GM19468 (cell line): Measurements from ENCODE around the gene BCAS3.
A peak's percentile ranks its signal among the peaks of the same experiment; 100 is the strongest.
"Not testable (repeated sequence)": the region's sequence is repeated elsewhere in the genome, so short reads cannot be mapped to it uniquely, and the experiment has no call there.

Source experiments
- ATAC-seq: cut with Tn5 transposase; IDR thresholded peaks from one replicate; pipeline ENCODE4 v1.9.1; 2021; ENCODE audit warnings: mild to moderate bottlenecking, moderate library complexity, moderate number of reproducible peaks; ENCODE audit not compliant: unreplicated experiment; ENCODE audit errors: extremely low read depth

Gene BCAS3

DNA sequence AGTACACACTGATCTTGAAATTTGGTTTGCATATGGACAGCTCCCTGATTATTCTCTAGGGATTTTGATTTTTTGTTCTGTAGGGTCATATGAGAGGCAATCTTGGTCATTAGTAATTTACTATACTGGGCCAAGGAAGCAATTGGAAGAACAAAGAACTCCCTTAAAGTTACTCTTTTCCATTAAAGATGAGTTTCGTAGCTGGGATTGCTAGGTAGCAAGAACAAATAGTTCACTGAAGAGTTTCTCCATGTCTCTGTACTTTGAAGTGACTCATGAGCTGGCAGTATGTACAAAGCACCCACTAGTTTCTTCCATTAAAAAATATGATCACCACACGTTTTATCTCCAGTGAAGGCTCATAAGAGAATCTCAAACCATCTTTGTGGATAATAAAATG is 6.2 kb upstream of the BCAS3 start:
- ATAC-seq: no peak

DNA sequence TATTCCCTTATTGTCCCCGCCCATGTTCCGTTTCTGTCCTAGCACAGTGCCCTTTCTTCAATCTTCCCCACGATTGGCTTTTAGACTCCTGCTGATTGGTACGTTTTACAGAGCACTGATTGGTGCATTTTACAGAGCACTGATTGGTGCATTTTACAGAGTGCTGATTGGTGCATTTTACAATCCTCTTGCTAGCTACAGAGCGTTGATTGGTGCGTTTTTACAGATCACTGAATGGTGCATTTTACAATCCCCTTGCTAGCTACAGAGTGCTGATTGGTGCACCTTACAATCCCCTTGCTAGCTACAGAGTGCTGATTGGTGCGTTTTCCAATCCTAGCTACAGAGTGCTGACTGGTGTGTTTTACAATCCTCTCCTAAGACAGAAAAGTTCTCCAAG is 3.0 kb upstream of the BCAS3 start:
- not testable (repeated sequence) for ATAC-seq

DNA sequence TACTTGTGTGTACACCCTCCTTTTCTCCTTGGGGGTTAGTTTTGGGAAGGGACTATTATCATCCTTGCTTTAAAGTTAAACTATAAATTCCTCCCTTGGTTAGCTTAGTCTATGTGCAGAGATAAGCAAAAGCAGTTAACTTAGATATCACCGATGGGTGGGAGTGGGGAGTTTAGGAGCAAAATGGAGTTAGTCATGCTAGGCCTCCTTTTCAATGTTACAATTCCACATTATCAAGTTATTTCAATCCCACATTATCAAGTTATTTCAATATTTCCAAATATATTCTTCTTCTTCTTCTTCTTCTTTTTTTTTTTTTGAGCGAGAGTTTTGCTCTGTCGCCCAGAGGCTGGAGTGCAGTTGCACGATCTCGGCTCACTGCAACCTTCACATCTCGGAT is 1.7 kb upstream of the BCAS3 start:
- ATAC-seq: no peak

DNA sequence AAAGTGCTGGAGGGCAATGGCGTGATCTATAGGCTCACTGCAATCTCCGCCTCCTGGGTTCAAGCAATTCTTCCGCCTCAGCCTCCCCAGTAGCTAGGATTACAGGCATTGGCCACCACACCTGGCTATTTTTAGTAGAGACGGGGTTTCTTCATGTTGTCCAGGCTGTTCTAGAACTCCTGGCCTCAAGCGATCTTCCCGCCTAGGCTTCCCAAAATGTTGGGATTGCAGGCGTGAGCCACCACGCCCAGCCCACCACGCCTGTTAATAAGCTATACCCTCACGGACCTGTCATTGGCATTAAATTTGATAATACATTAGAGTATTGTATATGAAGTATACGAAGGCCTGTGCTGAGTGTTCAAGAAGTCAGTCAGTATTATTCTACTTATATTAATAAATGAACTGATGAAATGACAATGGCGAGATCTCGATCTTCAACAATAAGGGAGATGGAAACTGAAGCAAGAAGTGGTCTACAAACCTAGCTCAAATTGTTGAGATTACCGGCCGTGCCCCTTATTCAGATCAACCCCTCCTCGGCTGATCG is 818 bp upstream of the BCAS3 start:
- ATAC-seq: no peak

DNA sequence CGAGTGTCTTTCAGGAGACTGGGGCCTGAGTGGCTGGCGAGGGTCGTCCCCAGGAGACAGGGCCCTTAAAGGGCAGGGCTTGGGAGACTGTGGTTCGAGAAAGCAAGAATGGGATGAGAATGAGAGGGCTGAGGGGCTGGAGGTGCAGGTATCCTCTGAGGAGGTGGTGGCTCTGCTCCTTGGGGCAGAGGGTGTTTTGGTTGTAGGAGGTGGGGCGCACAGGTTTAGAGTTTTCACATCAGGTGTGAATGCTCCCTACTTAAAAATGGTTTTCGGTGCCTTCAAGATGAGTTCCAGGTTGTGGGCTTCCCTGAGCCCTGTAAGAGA is 430 bp downstream of the BCAS3 start:
- no peak for ATAC-seq

DNA sequence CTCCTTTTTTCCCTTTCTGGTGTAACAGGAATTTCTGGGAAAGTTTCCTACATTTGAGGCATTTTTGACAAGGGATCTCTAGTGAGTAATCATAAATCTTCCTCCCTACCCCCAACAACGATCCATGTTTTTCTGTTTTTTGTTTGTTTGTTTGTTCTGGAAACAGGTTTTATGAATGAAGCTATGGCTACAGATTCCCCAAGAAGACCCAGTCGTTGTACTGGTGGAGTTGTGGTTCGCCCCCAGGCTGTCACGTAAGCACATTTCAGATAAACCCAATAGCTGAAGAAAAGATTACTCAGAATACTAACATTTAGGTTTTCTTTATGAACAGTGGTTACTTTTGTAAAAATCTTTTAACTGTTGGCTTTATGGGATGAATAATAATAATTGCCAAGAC is 1.6 kb downstream of the BCAS3 start:
- ATAC-seq: no peak

DNA sequence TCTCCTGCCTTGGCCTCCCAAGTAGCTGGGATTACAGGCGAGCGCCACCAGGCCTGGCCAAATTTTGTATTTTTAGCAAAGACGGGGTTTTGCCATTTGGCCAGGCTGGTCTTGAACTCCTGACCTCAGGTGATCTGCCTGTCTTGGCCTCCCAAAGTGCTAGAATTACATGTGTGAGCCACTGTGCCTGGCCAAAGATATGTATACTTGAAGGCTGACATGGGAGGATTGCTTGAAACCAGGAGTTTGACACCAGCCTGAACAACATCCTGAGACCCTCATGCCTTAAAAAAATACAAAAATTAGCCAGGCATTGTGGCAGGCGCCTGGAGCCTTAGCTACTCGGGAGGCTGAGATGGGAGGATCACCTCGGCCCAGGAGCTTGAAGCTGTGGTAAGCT is 3.1 kb downstream of the BCAS3 start:
- no peak for ATAC-seq

DNA sequence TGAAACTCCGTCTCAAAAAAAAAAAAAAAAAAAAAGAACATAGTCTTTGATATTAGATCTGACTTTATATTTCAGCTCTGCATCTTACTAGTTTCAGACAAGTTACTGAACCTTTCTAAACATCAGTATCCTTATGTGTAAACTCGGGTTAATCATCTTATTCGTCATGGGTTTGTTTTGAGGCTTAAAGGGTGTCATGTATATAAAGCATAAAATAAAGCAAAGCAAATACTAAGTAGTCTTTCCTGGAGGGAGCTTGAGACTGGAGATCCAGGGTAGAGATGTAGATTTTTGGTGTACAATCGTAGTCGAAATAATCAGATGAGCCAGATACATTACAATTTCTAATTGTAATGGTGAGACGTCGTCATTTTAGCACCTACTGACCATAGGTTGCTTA is 7.8 kb downstream of the BCAS3 start:
- ATAC-seq: no peak

DNA sequence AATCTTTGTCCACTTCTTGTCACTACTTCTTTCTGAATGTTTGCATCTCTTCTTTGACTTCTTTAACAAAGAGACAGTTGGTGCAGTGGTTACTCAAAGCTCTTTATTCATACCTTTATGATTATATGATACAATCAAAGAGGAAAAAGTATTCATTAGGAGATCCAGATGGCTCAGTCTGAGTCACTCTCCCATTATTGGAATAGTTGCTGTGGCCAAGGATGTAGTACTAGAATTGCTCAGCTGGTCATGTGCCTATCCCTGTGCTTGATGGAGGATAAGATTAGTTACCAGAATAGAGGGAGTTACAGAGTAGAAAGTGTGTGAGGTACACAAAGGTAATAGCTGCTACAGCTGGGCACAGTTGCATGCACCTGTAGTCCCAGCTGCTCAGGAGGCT is 18.3 kb downstream of the BCAS3 start:
- no peak for ATAC-seq

DNA sequence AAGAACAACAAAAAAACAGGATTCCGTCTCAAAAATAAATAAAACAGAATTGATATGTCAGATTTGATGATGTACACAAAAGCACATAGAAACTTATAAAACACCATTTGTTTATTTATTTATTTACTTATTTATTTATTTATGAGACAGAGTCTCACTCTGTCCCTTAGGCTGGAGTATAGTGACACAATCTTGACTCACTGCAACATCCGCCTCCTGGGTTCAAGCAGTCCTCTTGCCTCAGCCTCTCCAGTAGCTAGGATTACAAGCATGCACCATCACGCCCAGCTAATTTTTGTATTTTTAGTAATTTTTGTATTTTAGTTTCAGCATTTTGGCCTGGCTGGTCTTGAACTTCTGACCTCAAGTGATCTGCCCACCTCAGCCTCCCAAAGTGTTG is 21.4 kb downstream of the BCAS3 start:
- no peak for ATAC-seq

DNA sequence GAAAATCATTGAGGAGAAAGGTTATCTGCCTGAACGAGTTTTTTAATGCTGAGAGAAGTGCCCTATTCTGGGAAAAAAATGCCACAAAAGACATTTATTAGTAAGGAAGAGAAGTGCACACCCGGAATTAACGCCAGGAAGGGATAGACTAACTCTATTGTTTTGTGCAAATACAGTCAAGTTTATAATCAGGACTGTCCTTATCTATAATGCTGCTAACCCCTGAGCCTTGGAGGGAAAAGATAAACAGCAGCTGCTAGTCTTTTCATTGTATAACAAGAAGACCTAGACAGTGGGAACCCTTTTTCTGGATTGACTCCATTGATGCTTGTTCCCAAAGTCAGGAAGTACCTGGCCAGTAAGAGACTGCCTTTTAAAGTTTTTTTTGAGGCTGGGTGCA is 26.5 kb downstream of the BCAS3 start:
- ATAC-seq: no peak

DNA sequence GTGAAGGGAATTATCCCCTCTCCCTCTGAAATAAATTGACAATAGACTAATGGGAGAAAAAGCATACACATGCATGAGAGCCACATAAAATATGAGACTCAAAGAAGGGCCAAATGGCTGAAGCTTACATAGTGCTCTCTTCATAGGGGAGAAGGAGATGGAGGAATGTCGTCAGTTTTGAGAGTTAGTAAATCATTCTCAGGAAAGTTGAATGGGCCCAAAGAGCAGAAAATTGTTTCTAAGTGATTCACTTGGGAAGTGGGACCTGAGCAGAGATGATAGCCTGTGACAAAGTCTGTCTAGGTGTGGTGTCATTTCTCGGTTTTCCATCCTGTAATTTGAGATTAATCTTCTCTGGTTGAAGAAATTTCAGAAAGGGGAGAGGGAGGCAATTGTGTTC is 35.0 kb downstream of the BCAS3 start:
- ATAC-seq: no peak

DNA sequence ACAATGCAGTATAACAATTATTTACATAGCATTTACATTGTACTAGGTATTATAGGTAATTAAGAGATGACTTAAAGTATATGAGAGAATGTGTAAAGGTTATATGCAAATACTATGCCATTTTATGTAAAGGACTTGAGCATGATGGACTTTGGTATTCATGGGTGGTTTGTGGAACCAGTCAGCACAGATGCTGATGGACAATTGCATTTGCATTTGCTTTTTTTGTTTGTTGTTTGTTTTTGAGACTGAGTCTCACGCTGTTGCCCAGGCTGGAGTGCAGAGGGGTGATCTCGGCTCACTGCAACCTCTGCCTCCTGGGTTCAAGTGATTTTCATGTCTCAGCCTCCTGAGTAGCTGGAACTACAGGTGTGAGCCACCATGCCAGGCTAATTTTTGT is 36.0 kb downstream of the BCAS3 start:
- ATAC-seq: no peak

DNA sequence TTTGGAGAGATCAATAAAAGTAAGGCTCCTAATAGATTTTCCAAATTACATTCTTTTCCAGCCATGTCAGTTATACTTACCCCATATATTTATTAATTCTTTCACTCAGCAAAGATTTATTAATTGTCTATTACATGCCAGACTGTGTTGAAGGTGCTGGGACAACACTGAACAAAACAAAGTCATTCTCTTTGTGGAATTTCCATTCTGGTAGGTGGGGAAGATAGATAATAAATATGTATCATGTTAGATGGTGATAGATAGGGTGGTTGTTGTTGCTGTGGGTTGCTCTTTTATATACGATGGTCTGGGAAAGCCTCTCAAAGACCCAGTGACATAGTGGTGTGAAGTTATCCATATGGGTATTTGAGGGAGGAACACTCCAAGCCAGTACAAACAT is 39.1 kb downstream of the BCAS3 start:
- ATAC-seq: no peak

DNA sequence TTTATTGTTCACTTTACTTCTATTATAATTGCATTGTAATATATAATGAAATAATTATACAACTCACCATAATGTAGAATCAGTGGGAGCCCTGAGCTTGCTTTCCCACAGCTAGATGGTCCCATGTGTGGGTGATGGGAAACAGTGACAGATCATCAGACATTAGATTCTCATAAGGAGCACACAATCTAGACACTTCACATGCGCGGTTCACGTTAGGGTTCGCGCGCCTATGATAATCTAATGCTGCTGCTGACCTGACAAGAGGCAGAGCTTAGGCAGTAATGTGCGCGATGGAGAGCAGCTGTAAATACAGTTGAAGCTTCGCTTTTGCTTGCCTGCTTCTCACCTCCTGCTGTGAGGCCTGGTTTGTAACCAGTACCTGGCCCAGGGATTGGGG is 40.2 kb downstream of the BCAS3 start:
- no peak for ATAC-seq

DNA sequence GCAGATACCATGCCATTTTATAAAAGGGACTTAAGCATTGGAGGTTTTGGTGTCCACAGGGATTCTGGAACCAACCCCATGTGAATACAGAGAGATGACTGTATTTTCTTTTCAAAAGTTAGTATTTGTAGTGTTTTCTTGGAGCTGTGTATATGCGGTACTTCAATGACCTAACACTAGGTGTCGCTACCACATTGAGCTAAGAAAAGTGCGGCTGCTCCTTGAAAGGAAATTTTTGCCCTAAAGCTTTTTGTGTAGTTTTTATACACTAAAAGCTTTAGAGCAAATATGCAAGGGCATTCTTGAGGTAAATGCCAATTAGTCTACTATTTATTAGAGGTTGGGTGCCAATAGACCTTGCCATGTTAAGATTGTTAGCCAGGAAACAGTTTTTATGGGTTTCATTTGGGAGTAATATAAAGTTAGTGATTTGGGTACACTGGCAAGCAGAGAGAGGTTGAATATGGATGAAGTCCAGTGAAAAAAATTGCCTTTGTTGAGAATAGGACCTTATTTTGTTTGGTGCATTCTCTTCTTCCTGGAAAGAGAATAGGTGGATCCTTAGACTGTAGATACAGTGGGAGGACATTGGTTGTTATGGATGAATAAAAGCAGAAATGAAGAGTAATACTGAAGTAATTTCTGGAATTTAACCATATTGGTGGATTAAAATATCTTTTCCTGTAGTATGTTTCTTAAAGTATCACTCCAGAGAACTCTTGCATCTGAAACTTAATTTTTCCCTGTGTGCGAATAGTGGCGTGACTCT is 43.3 kb downstream of the BCAS3 start:
- no peak for ATAC-seq

DNA sequence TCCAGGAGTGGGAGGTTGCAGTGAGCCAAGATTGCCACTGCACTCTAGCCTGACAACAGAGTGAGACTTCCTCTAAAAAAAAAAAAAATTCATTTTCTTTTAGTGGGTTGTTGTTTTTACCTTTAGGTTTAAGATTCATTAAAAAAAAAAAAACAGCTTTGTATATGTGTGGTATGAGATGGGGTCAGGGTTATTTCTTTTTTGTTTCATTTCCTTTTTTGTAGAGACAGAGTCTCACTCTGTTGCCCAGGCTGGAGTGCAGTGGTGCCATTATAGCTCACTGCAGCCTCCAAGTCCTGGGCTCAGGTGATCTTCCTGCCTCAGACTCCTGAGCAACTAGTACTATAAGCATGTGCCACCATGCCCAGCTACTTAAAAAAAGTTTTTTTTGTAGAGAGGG is 47.0 kb downstream of the BCAS3 start:
- peak; percentile 46 for ATAC-seq

DNA sequence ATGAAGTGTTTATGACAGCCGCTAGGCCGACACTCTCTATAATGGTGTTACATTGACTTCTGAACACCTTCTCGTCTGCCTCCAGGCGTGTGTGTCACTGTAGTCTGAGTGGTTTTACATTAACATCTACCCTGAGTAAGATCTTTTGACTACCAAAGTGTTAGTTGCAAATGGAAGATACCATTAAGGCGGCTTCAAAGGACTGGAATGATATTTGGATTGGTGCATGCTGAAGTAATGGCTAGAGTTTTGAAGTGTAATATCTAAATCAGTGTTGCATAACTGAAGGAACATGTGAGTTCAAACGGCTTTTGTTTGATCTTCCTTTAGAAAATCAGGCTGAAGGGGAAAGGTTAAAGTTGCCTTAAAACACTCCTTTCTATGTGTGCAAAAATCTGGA is 52.2 kb downstream of the BCAS3 start:
- no peak for ATAC-seq

DNA sequence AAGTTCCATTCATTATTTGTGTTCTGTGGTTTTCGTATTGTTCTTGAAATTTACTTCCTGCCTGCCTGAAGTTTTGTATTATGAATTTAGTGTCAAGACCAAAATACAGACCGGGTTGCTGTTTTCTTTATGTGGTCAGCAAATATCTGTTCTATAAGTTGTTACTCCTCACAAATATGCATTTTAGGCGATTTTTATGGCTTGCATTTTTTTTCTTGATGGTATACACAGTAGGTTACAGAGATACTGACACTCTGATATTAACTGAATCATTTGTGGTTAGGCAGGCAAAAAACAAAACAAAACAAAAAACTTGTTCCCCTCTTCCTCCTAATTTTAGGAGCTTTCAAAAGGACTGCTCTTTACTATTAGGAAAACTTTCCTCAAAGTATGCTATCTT is 52.6 kb downstream of the BCAS3 start:
- ATAC-seq: no peak

DNA sequence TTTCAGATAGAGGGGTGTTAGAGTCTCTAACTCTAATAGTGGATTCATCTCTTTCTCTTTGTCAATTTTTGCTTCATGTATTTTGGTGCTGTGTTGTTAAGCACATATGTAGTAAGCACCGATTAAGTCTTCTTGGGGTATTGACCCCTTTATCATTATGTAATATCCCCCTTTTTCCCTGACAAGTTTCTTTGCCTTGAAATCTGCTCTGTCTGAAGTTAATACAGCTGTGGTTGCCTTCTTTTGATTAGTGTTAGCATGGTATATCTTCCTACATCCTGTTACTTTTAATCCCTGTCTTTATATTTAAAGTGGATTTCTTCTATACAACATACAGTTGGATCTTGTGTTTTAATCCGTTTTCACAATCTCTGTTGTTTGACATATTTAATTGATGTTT is 60.6 kb downstream of the BCAS3 start:
- no peak for ATAC-seq

DNA sequence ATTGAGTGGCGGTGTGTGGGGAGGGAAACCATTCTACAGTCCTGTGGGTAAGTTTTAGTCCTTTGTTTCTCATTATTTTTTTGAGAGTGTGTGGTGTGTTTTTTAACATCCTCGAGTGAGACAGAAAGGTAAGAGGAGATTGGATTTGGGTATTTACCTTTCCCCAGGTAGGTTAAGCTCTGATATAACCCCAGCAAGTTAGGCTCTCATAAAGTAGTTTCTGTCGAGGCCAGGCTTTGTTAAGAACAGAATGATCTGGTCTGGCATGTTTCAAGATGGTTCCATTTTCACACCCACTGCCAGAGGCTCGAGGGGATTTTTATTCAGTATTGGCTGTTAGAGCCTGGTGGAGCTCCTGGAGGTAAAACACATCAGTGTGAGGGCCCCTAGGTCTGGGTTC is 62.9 kb downstream of the BCAS3 start:
- no peak for ATAC-seq

DNA sequence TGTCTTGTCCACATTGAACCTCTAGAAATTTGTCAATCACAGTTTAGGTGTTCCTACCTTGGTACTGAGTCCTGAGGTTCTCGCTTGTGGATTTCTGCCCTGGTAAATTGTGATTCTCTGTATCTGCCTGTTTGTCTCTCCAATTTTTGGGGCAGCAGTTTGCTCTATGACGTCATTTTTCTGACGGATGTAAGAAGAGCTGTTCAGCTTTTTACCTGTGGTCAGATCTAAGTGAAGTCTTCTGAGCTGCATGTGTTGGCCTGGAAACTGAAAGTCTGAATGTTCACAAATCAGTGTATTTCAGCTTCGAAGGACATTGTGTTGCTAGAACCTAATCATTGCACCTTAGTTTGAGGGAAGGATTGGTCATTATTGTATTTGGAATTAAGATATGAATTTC is 63.4 kb downstream of the BCAS3 start:
- ATAC-seq: no peak

DNA sequence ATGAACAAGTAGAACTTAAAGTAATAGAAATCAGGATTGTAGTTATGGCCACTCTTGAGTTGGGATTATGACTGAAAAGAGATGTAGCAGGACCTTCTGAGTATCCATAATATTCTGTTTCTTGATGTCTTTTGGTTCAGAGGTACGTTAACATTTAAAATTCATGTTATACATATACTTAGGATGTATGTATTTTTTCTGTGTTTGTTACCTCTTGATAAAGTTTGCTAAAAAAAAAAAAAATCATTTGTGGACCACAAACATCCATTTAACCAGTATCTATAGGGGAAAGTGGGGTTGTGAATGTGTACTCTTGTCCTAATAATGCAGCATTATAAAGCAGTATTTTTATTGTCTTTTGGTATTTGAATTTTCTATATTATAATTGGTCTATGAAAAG is 65.6 kb downstream of the BCAS3 start:
- no peak for ATAC-seq
